Parathyroid adenoma (tissue), 2 donors: ENCODE measurements around the gene PRSS16.
"Not testable (repeated sequence)": the region's sequence is repeated elsewhere in the genome, so short reads cannot be mapped to it uniquely, and the experiment has no call there.

ENCODE experiments used
- H2AFZ ChIP-seq: fragments of 300-600 bp; sonication (generic); one replicate; pipeline ENCODE4 v1.7.0; 2017; ENCODE audit warnings: antibody characterized with exemption, mild to moderate bottlenecking
- H3K27ac ChIP-seq: fragments of 300-600 bp; sonication (generic); one replicate; pipeline ENCODE4 v1.7.0; 2017
- H3K27me3 ChIP-seq: fragments of 300-600 bp; sonication (generic); one replicate; pipeline ENCODE4 v1.7.0; 2017; ENCODE audit warnings: low read length; ENCODE audit not compliant: control insufficient read depth, insufficient read depth
- H3K36me3 ChIP-seq: fragments of 300-600 bp; sonication (generic); one replicate; pipeline ENCODE4 v1.7.0; 2017; ENCODE audit warnings: low read length; ENCODE audit not compliant: control insufficient read depth, insufficient read depth
- H3K4me1 ChIP-seq: fragments of 300-600 bp; sonication (generic); one replicate; pipeline ENCODE4 v1.7.0; 2017; ENCODE audit warnings: control low read depth
- H3K4me2 ChIP-seq: fragments of 300-600 bp; sonication (generic); one replicate; pipeline ENCODE4 v1.7.0; 2017; ENCODE audit warnings: low read length
- H3K4me3 ChIP-seq: fragments of 300-600 bp; sonication (generic); one replicate; pipeline ENCODE4 v1.7.0; 2017; ENCODE audit warnings: low read depth, low read length
- H3K79me2 ChIP-seq: fragments of 300-600 bp; sonication (generic); one replicate; pipeline ENCODE4 v1.7.0; 2017; ENCODE audit warnings: control low read depth
- H3K9ac ChIP-seq: fragments of 300-600 bp; sonication (generic); one replicate; pipeline ENCODE4 v1.7.0; 2017; ENCODE audit warnings: mild to moderate bottlenecking
- H3K9me3 ChIP-seq: fragments of 300-600 bp; sonication (generic); one replicate; pipeline ENCODE4 v1.7.0; 2017; ENCODE audit warnings: low read length; ENCODE audit not compliant: control insufficient read depth
- TF ChIP-seq, protein P1 (sequence below): fragments of 300-600 bp; sonication (generic); IDR thresholded peaks from one replicate; pipeline ENCODE4 v1.7.0; 2017; ENCODE audit warnings: antibody characterized with exemption, mild to moderate bottlenecking
- donor health status: primary hyperparathyroidism.

Gene PRSS16

DNA sequence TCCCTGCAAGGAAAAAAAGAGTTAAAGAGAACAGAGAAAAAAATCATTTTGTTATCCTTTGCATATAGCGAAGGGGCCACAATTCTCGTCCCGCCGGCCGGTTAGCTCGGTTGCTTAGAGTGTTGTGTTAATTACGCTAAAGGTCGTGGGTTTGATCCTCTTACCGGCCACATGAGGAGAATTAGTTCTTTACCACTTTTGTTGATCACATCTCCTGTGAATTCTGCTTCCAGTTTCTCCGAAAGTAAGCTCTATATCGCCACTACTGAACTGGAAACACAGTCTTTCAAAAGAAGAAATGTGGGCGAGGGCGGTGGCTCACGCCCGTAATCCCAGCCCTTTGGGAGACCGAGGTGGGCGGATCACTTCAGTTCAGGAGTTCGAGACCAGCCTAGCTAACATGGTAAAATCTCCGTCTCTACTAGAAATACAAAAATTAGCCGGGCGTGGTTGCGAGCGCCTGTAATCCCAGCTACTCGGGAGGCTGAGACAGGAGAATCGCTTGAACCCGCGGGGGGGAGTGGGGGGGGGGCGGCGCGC, 13.4 kb downstream of the PRSS16 start:
- Histone ChIP-seq H3K27ac (no peak overlapping the region), H2AFZ (peak overlapping the region; percentile 28), H3K9ac (no peak overlapping the region), H3K4me2 (no peak overlapping the region), H3K36me3 (no peaks in the 10 kb centered on the region), H3K4me3 (no peak overlapping the region), H3K4me1 (no peaks in the 10 kb centered on the region), H3K27me3 (peaks cover 7% of the 10 kb centered on the region), H3K9me3 (no peaks in the 10 kb centered on the region), H3K79me2 (no peaks in the 10 kb centered on the region)
- TF ChIP-seq, protein P1, sequence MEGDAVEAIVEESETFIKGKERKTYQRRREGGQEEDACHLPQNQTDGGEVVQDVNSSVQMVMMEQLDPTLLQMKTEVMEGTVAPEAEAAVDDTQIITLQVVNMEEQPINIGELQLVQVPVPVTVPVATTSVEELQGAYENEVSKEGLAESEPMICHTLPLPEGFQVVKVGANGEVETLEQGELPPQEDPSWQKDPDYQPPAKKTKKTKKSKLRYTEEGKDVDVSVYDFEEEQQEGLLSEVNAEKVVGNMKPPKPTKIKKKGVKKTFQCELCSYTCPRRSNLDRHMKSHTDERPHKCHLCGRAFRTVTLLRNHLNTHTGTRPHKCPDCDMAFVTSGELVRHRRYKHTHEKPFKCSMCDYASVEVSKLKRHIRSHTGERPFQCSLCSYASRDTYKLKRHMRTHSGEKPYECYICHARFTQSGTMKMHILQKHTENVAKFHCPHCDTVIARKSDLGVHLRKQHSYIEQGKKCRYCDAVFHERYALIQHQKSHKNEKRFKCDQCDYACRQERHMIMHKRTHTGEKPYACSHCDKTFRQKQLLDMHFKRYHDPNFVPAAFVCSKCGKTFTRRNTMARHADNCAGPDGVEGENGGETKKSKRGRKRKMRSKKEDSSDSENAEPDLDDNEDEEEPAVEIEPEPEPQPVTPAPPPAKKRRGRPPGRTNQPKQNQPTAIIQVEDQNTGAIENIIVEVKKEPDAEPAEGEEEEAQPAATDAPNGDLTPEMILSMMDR: no peak

DNA sequence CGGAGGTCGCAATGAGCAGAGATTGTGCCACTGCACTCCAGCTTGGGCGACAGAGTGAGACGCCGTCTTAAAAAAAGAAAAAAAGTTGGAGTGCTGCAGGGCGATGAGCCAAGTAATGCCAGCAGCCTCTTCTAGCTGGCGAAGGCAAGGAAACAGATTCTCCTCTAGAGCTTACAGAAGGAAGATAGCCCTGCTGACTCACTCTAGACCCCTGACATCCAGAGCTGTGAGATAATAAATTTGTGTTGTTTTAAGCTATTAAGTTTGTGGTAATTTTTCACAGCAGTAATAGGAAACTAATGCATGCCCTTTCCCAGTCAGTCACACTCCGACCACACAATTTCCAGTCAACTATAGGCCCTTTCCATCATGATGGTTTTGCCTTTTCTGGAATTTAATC, 16.4 kb downstream of the PRSS16 start:
- H3K27ac ChIP-seq: no peak overlapping the region
- H3K4me1 ChIP-seq: no peaks in the 10 kb centered on the region
- H3K27me3 ChIP-seq: peaks cover 7% of the 10 kb centered on the region
- no peaks in the 10 kb centered on the region for H3K9me3 ChIP-seq
- no peaks in the 10 kb centered on the region for H3K79me2 ChIP-seq
- H2AFZ ChIP-seq: no peak overlapping the region
- no peak overlapping the region for H3K4me2 ChIP-seq
- H3K36me3 ChIP-seq: no peaks in the 10 kb centered on the region
- H3K4me3 ChIP-seq: no peak overlapping the region
- TF ChIP-seq, protein P1: no peak
- H3K9ac ChIP-seq: no peak overlapping the region

- H3K4me3 ChIP-seq, H3K27ac ChIP-seq, H3K79me2 ChIP-seq, H3K9me3 ChIP-seq, H3K4me2 ChIP-seq, H2AFZ ChIP-seq, H3K9ac ChIP-seq, H3K36me3 ChIP-seq, H3K4me1 ChIP-seq, H3K27me3 ChIP-seq: not testable (repeated sequence)
Measured at GRCh38 chr6:27267003-27267402, 19.5 kb downstream of the PRSS16 start.

DNA sequence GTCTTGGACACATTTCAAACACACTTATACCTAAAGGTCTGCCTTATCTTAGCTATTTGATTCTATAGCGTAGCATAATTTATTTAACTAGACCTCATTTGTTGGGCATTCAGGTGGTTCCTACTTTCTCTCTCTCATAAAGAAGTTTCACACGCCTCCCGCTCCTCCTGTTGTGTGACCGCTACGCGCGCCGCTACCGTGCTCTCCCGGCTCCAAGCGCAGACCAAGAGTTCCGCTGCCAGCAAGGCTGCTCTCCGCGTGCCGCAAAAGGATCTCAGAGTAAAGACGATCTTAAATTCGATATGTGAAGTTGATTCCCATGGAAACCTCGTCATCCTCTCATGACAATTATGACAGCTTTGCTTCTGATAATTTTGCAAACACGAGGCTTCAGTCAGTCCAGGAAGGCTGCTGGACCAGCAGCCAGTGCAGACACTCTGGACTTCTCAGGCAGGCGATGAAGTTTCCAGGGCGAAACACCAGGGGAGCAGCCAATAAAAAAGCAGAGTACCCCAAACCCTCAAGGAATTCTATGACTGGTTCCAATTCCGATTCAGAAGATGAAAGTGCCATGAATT, 20.4 kb downstream of the PRSS16 start:
- no peaks in the 10 kb centered on the region for H3K36me3 ChIP-seq
- H3K9ac ChIP-seq: no peak overlapping the region
- H3K9me3 ChIP-seq: no peaks in the 10 kb centered on the region
- no peak overlapping the region for H3K4me3 ChIP-seq
- no peaks in the 10 kb centered on the region for H3K4me1 ChIP-seq
- H3K27ac ChIP-seq: no peak overlapping the region
- H2AFZ ChIP-seq: no peak overlapping the region
- no peak overlapping the region for H3K4me2 ChIP-seq
- peaks cover 3% of the 10 kb centered on the region for H3K27me3 ChIP-seq
- no peaks in the 10 kb centered on the region for H3K79me2 ChIP-seq
- TF ChIP-seq, protein P1: no peak

DNA sequence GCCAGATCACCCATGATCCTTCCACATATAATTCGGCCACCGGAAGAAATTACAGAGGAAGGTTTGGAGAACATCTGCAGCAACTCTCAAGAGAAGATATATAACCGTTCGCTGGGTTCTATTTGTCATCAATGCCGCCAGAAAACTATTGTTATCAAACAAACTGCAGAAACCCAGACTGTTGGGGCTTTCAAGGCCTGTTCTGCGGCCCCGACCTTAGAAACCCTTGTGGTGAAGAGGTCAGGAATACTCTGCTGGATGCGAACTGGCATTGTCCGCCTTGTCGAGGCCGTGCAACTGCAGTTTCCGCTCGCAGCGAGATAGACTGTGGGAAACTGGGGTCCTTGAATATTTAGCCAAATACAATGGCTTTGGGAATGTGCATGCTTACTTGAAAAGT, 21.3 kb downstream of the PRSS16 start:
- Histone ChIP-seq H3K4me2 (no peak overlapping the region), H3K9ac (no peak overlapping the region), H3K27me3 (peaks cover 3% of the 10 kb centered on the region), H3K27ac (no peak overlapping the region), H3K9me3 (no peaks in the 10 kb centered on the region), H3K4me1 (no peaks in the 10 kb centered on the region), H3K79me2 (no peaks in the 10 kb centered on the region), H3K4me3 (no peak overlapping the region), H3K36me3 (no peaks in the 10 kb centered on the region), H2AFZ (no peak overlapping the region)
- TF ChIP-seq, protein P1: no peak
